A673 (cell line): ENCODE results near the gene CLIC4. TPM values are rescaled to one million over a fixed set of nuclear protein-coding genes. Genes with fewer than 3 reads are reported as not detected.

Source experiments
- BruUV-seq: library from RNA; stranded (reverse); fragments of 400-500 nt; replicated peaks from 2 replicates; lab custom pipeline; 2021; lab: Mats Ljungman, UMichigan
- CTCF ChIA-PET: fragments of 300-600 bp; sonication (Branson Sonifier 250); formaldehyde crosslinking; loops from one replicate; lab custom pipeline; 2022; ENCODE audit warnings: antibody characterized with exemption; lab: Charles Lee
- POLR2A ChIA-PET: fragments of 300-600 bp; sonication (Branson Sonifier 250); formaldehyde crosslinking; loops from one replicate; lab custom pipeline; 2022; ENCODE audit warnings: antibody characterized with exemption; ENCODE audit not compliant: low non-redundant PET; lab: Charles Lee
- DNase-seq: peaks from one replicate; pipeline ENCODE4 v3.0.0-alpha.2; 2015; ENCODE audit warnings: low spot score
- H3K27ac ChIP-seq: fragments of 200-600 bp; sonication (generic); 2 replicates; pipeline ENCODE4 v1.5.1; 2016; ENCODE audit warnings: mixed run types, low read depth, mild to moderate bottlenecking, mixed read lengths, antibody characterized with exemption, low read length; ENCODE audit not compliant: poor library complexity, severe bottlenecking
- H3K27me3 ChIP-seq: fragments of 200-600 bp; sonication (generic); replicated peaks from 2 replicates; pipeline ENCODE4 v1.6.1; 2017; ENCODE audit warnings: mixed run types, low read depth, mild to moderate bottlenecking, mixed read lengths, antibody characterized with exemption, low read length; ENCODE audit not compliant: insufficient read depth, poor library complexity
- H3K36me3 ChIP-seq: fragments of 200-600 bp; sonication (generic); 2 replicates; pipeline ENCODE4 v1.6.1; 2016; ENCODE audit warnings: mixed run types, mild to moderate bottlenecking, mixed read lengths, antibody characterized with exemption, low read length; ENCODE audit not compliant: insufficient read depth, poor library complexity, severe bottlenecking
- H3K4me1 ChIP-seq: fragments of 200-600 bp; sonication (generic); 2 replicates; pipeline ENCODE4 v1.6.1; 2017; ENCODE audit warnings: mixed run types, mild to moderate bottlenecking, mixed read lengths, antibody characterized with exemption, low read length; ENCODE audit not compliant: insufficient read depth, poor library complexity, severe bottlenecking
- H3K4me3 ChIP-seq: fragments of 200-600 bp; sonication (generic); 2 replicates; pipeline ENCODE4 v1.5.1; 2016; ENCODE audit warnings: low read depth, mixed run types, mild to moderate bottlenecking, mixed read lengths, low read length; ENCODE audit not compliant: poor library complexity, severe bottlenecking
- H3K9me3 ChIP-seq: fragments of 200-600 bp; sonication (generic); 2 replicates; pipeline ENCODE4 v1.6.1; 2016; ENCODE audit warnings: mixed run types, low read depth, mild to moderate bottlenecking, mixed read lengths, antibody characterized with exemption, low read length; ENCODE audit not compliant: poor library complexity, severe bottlenecking
- EZH2 ChIP-seq: fragments of 200-600 bp; sonication (generic); IDR thresholded peaks from 2 replicates; pipeline ENCODE4 v1.6.1; 2017; ENCODE audit warnings: borderline replicate concordance, low read depth, mild to moderate bottlenecking, mixed read lengths, antibody characterized with exemption, low read length; ENCODE audit not compliant: poor library complexity, severe bottlenecking
- intact Hi-C: fragments of 100-400 bp; cut with micrococcal nuclease; formaldehyde crosslinking; loops from one replicate; pipeline ENCODE4 v1.10.0; 2022; ENCODE audit not compliant: unreplicated experiment
- total RNA-seq: library from RNA; stranded (reverse); gene quantifications from 2 replicates; pipeline ENCODE4 v1.2.3, GENCODE V29; 2021
- TF ChIP-seq, protein P1 (sequence below): fragments of 300-800, 200-600 bp; sonication (generic); conservative IDR thresholded peaks from 2 replicates; pipeline ENCODE4 v1.5.1; 2017; ENCODE audit warnings: low read depth, mild to moderate bottlenecking, antibody characterized with exemption, low read length, moderate library complexity, mixed read lengths

Gene CLIC4
- total RNA-seq, 1 experiment from 2014 or later = 207 TPM

GRCh38 chr1:24893431-24893830, 148.2 kb downstream of the CLIC4 start:
- intact Hi-C loops = no loop called here

More at GRCh38 chr1:24893431-24893830, 148.2 kb downstream of the CLIC4 start:
- Histone ChIP-seq H3K4me1 (no peaks in the 10 kb centered on the region), H3K36me3 (no peaks in the 10 kb centered on the region), H3K27me3 (no peaks in the 10 kb centered on the region), H3K9me3 (no peaks in the 10 kb centered on the region), H3K27ac (no peak overlapping the region), H3K4me3 (no peak overlapping the region)
- no TSS peak for BruUV-seq
- ChIA-PET POLR2A (no interaction called here), CTCF (interaction anchor here (0.5 kb wide), 1 partner anchor 39 kb away, joined by 7 read pairs; no protein-coding TSS in a partner anchor)
- DNase-seq = no peak
- no peak for TF ChIP-seq EZH2
- TF ChIP-seq, protein P1, sequence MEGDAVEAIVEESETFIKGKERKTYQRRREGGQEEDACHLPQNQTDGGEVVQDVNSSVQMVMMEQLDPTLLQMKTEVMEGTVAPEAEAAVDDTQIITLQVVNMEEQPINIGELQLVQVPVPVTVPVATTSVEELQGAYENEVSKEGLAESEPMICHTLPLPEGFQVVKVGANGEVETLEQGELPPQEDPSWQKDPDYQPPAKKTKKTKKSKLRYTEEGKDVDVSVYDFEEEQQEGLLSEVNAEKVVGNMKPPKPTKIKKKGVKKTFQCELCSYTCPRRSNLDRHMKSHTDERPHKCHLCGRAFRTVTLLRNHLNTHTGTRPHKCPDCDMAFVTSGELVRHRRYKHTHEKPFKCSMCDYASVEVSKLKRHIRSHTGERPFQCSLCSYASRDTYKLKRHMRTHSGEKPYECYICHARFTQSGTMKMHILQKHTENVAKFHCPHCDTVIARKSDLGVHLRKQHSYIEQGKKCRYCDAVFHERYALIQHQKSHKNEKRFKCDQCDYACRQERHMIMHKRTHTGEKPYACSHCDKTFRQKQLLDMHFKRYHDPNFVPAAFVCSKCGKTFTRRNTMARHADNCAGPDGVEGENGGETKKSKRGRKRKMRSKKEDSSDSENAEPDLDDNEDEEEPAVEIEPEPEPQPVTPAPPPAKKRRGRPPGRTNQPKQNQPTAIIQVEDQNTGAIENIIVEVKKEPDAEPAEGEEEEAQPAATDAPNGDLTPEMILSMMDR = no peak

Other genes starting within 250 kb of the CLIC4 start
- 7.4 and 9.1 TPM in 2 replicates for gene RCAN3, start 242.6 kb upstream of the CLIC4 start, total RNA-seq
- not detected in 2 replicates for gene NCMAP, start 189.4 kb upstream of the CLIC4 start, total RNA-seq
- gene SRRM1, start 102.1 kb upstream of the CLIC4 start, total RNA-seq = 185 and 193 TPM in 2 replicates
- gene RUNX3, start 184.8 kb downstream of the CLIC4 start, total RNA-seq = 8.6 and 10.2 TPM in 2 replicates